Glutamatergic neuron (in vitro differentiated cells): ENCODE data around the gene ZNF778. TPM values are rescaled to one million over a fixed set of nuclear protein-coding genes. Genes with fewer than 3 reads are reported as not detected.

Experiments used
- DNase-seq: peaks from one replicate; pipeline ENCODE4 v3.0.0; 2022
- H3K27ac Mint-ChIP-seq: one replicate; pipeline ENCODE4 v1.8.0; 2020; ENCODE audit warnings: mild to moderate bottlenecking, mixed read lengths, inconsistent platforms; ENCODE audit not compliant: unreplicated experiment
- H3K27me3 Mint-ChIP-seq: one replicate; pipeline ENCODE4 v1.8.0; 2020; ENCODE audit warnings: mild to moderate bottlenecking, moderate library complexity, mixed read lengths, inconsistent platforms; ENCODE audit not compliant: unreplicated experiment
- H3K36me3 Mint-ChIP-seq: one replicate; pipeline ENCODE4 v1.8.0; 2020; ENCODE audit warnings: mild to moderate bottlenecking, mixed read lengths, inconsistent platforms; ENCODE audit not compliant: unreplicated experiment
- H3K4me1 Mint-ChIP-seq: one replicate; pipeline ENCODE4 v1.8.0; 2020; ENCODE audit warnings: mild to moderate bottlenecking, low read depth, mixed read lengths, inconsistent platforms; ENCODE audit not compliant: unreplicated experiment
- H3K4me3 Mint-ChIP-seq: one replicate; pipeline ENCODE4 v1.8.0; 2020; ENCODE audit warnings: mild to moderate bottlenecking, mixed read lengths, inconsistent platforms; ENCODE audit not compliant: unreplicated experiment
- H3K9me3 Mint-ChIP-seq: one replicate; pipeline ENCODE4 v1.8.0; 2020; ENCODE audit warnings: mild to moderate bottlenecking, moderate library complexity, mixed read lengths, inconsistent platforms; ENCODE audit not compliant: unreplicated experiment
- CTCF ChIP-seq: fragments of 200-600 bp; sonication (generic); IDR thresholded peaks from one replicate; pipeline ENCODE4 v1.5.0; 2021; ENCODE audit not compliant: partially characterized antibody, unreplicated experiment
- total RNA-seq: library from RNA; stranded (reverse); fragmentation: NEBNext Ultra II Directional; extraction: Animal tissue kit (Norgen Biotek cat#: 25700); gene quantifications from one replicate; pipeline ENCODE4 v1.2.1, GENCODE V29; 2021; ENCODE audit not compliant: unreplicated experiment

Gene ZNF778
- total RNA-seq, 1 donor from 2014 or later: 36.2 TPM

DNA sequence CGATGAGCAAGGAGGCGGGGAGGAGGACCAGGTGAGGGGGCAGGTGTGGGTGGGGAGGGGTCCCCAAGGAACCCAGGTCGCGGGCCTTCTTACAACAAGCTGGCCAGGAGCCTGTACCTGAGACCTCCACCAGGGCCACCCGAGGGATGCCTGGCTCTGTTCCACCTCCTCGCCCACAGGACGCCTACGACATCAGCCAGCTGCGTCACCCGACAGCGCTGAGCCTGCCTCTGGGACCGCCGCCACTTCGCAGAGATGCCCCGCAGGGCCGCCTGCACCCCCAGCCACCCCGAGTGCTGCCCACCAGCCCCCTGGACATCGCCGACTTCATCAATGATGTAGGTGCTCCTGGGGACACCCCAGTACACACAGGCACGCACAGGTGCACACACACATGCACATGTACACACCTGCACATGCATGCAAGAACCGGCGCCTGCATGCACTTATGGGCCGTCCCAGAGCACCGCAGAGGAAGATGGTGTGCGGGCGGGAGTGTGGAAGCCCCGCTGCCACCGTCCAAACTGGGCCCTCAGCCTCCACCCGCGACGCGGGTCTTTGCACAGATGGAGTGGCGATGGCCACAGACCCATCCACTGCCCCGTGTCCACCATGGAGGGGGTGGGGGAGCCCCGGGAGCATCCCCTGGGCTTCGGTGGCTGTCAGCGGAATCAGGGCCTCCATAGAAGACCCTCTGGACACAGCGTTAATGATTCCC is 23.8 kb upstream of the ZNF778 start:
- peaks cover 2% of the 10 kb centered on the region for H3K4me1 Mint-ChIP-seq
- no peak overlapping the region for H3K4me3 Mint-ChIP-seq
- H3K27ac Mint-ChIP-seq: no peak overlapping the region
- TF ChIP-seq CTCF: no peak
- DNase-seq: peak; percentile 21
- peaks cover 17% of the 10 kb centered on the region for H3K9me3 Mint-ChIP-seq
- H3K36me3 Mint-ChIP-seq: no peaks in the 10 kb centered on the region
- H3K27me3 Mint-ChIP-seq: peaks cover 16% of the 10 kb centered on the region

- no peak overlapping the region for H3K27ac Mint-ChIP-seq
- no peak for TF ChIP-seq CTCF
- peaks cover 8% of the 10 kb centered on the region for H3K27me3 Mint-ChIP-seq
- H3K36me3 Mint-ChIP-seq: no peaks in the 10 kb centered on the region
- no peaks in the 10 kb centered on the region for H3K4me1 Mint-ChIP-seq
- H3K9me3 Mint-ChIP-seq: peaks cover 8% of the 10 kb centered on the region
- peak; percentile 17 for DNase-seq
- no peak overlapping the region for H3K4me3 Mint-ChIP-seq
These were observed 22.9 kb upstream of the ZNF778 start for GRCh38 chr16:89194340-89195311.

DNA sequence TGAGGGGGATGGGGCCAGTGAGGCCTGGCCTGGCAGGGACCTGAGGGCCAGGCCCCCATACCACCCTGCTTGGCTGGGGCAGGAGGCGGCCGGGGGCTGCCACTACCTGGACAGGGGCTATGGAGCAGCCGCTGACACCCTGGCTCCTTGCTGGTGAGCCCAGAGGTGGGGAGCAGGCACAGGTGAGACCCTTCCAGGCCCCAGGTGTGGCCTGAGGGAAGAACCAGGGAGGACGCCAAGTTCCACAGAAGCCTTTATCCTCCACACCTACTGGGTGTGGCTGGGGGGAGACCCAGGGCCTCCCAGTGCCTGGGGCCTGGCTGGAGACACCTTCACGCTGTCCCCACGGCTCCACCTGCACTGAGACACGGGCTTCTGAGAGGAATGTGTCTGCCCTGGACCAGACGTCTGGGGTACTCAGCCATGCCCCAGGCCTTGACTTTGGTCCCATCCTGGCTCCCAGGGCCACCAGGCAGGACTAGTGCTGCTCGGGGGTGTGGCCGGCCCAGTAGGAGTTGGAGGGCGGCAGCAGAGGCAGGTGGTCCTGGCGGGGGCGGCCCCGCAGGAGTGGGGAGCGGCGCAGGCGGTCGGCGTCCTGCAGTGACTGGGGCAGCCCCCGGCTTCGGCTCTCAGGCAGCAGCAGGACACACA is 21.9 kb upstream of the ZNF778 start:
- Mint-ChIP-seq H3K4me1 (no peaks in the 10 kb centered on the region), H3K27me3 (peaks cover 10% of the 10 kb centered on the region), H3K27ac (no peak overlapping the region), H3K36me3 (no peaks in the 10 kb centered on the region), H3K9me3 (peaks cover 4% of the 10 kb centered on the region), H3K4me3 (no peak overlapping the region)
- no peak for DNase-seq
- TF ChIP-seq CTCF: no peak

- no peaks in the 10 kb centered on the region for H3K36me3 Mint-ChIP-seq
- H3K4me1 Mint-ChIP-seq: no peaks in the 10 kb centered on the region
These were observed 20.4 kb upstream of the ZNF778 start for GRCh38 chr16:89197033-89197632.

More at GRCh38 chr16:89197033-89197632, 20.4 kb upstream of the ZNF778 start:
- Mint-ChIP-seq H3K9me3 (no peaks in the 10 kb centered on the region), H3K27ac (no peak overlapping the region), H3K27me3 (peaks cover 9% of the 10 kb centered on the region), H3K4me3 (no peak overlapping the region)
- TF ChIP-seq CTCF: no peak
- no peak for DNase-seq
